Camera-type eye (tissue), 1 donor: ENCODE measurements around the gene DEPDC4. TPM values are rescaled to one million over a fixed set of nuclear protein-coding genes. Genes with fewer than 3 reads are reported as not detected.

ENCODE experiments used
- total RNA-seq: library from RNA; depleted of rRNA; stranded (reverse); fragments of >200 nt; gene quantifications from one replicate; pipeline ENCODE4 v1.2.3, GENCODE V29; 2014

Gene DEPDC4
- total RNA-seq = 1.6 TPM

DNA sequence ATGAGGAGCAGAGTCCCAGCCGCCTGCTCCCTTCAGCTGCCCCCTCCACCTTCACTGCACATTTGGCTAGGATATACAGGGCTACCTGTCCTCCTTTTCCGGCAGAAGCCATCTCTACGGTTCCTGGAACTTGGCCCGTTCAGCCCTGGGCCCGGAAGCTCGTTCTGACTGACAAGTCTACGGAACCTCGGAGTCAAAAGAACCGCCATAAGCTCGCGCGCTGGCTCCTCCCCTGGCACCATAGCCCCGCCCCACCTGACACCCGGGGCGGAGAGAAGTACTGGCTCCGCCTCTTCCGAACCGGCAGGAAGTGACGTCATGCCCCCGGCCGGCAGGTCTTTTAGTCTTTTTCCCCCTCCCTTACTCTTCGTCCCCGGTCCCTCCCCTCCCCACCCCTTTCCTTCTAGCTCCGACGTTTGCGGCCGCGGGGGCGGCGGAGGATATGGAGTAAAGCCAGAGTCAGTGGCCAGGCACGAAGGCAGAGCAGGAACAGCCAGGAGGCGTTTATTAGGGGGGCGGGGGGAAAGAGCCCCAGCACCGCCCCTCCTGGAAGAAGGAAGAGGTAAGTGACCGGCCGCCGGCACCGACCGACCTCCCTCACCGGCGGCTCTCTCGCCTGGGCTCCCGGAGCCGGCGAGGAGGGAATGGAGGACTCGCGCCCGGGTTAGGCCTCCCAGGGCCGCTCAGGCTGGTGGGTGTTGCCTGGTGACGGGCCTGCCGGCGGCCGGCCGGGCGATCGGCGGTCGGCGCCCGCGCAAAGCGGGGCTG, at the start of gene DEPDC4, which contains the start of gene SCYL2:
Gene DEPDC4, minus strand, starts transcription at position 245 of the 768 bp plus-strand sequence. Its CDS starts 3 bp downstream, at position 242.
Gene SCYL2, plus strand, starts transcription at position 343 of the 768 bp plus-strand sequence. CDS start 15,794 bp downstream, outside the sequence.

GRCh38 chr12:100200463-100201181, 66.3 kb downstream of the DEPDC4 start, which contains the start of gene ACTR6:
ACTR6 (plus strand) TSS chr12:100200815; CDS start chr12:100200852, 37 bp downstream.

Other genes starting within 250 kb of the DEPDC4 start
- gene BLTP3B, start 124.2 kb downstream of the DEPDC4 start, total RNA-seq = 62.8 TPM
- gene ACTR6, start 66.3 kb downstream of the DEPDC4 start, total RNA-seq = 43.8 TPM
- gene SCYL2, start 98 bp upstream of the DEPDC4 start, total RNA-seq = 102 TPM
- 3.6 TPM for gene SLC17A8, start 90.0 kb upstream of the DEPDC4 start, total RNA-seq
- gene NR1H4, start 206.8 kb upstream of the DEPDC4 start, total RNA-seq = 0.66 TPM